HepG2 (cell line): ENCODE measurements around the gene SLC26A5. TPM values are rescaled to one million over a fixed set of nuclear protein-coding genes. Genes with fewer than 3 reads are reported as not detected.

Experiments
- CEBPB ChIP-seq: IDR thresholded peaks from 2 replicates; pipeline ENCODE4 v1.6.1; 2011; ENCODE audit warnings: low read depth, low read length, improper control_type of control experiment, borderline replicate concordance
- CERS6 ChIP-seq: sonication (generic); formaldehyde crosslinking; IDR thresholded peaks from 2 replicates; pipeline ENCODE4 v1.5.0; 2020; ENCODE audit warnings: missing genetic modification reagents
- CHCHD3 ChIP-seq: sonication (generic); formaldehyde crosslinking; IDR thresholded peaks from 2 replicates; pipeline ENCODE4 v1.8.0; 2022; ENCODE audit warnings: mild to moderate bottlenecking, missing genetic modification reagents, moderate library complexity
- EZH2 ChIP-seq: conservative IDR thresholded peaks from 2 replicates; pipeline ENCODE4 v1.6.1; 2012; ENCODE audit warnings: mild to moderate bottlenecking, low read depth, low read length, moderate library complexity
- FOXA1 ChIP-seq, 2 experiments: fragments of 450-650 bp in 1 of 2; sonication (generic) in 1 of 2; formaldehyde crosslinking in 1 of 2; IDR thresholded peaks; 2 replicates each; pipeline versions ENCODE4 v1.4.0 to v1.6.1; 2016 to 2020; ENCODE audit warnings: missing genetic modification reagents in 1 of 2
- HNF1A ChIP-seq, 2 experiments: sonication (generic) in 1 of 2; formaldehyde crosslinking in 1 of 2; IDR thresholded peaks; 2 replicates each; pipeline versions ENCODE4 v1.4.0 to v1.6.1; 2016 to 2020; ENCODE audit warnings: borderline replicate concordance in 1 of 2, low read depth in 1 of 2, mild to moderate bottlenecking in 1 of 2, missing genetic modification reagents in 1 of 2
- HNF4A ChIP-seq: sonication (generic); formaldehyde crosslinking; IDR thresholded peaks from 2 replicates; pipeline ENCODE4 v1.4.0; 2020; ENCODE audit warnings: missing genetic modification reagents
- NR2C2 ChIP-seq: sonication (generic); formaldehyde crosslinking; IDR thresholded peaks from 2 replicates; pipeline ENCODE4 v1.4.0; 2020; ENCODE audit warnings: missing genetic modification reagents, mild to moderate bottlenecking, moderate library complexity, borderline replicate concordance
- PAXIP1 ChIP-seq: sonication (generic); formaldehyde crosslinking; conservative IDR thresholded peaks from 2 replicates; pipeline ENCODE4 v1.4.0; 2020; ENCODE audit warnings: mild to moderate bottlenecking, missing genetic modification reagents, moderate library complexity
- POLR2AphosphoS2 ChIP-seq: IDR thresholded peaks from 2 replicates; pipeline ENCODE4 v1.6.1; 2011; ENCODE audit warnings: low read depth, low read length, improper control_type of control experiment
- PRDM10 ChIP-seq: sonication (generic); formaldehyde crosslinking; IDR thresholded peaks from 2 replicates; pipeline ENCODE4 v1.4.0; 2020; ENCODE audit warnings: low read depth, missing genetic modification reagents
- RXRB ChIP-seq: IDR thresholded peaks from 2 replicates; pipeline ENCODE4 v1.6.1; 2016; ENCODE audit warnings: borderline replicate concordance, missing genetic modification reagents, missing compliant biosample characterization
- ZNF124 ChIP-seq: sonication (generic); formaldehyde crosslinking; IDR thresholded peaks from 2 replicates; pipeline ENCODE4 v1.4.0; 2020; ENCODE audit warnings: missing genetic modification reagents
- ZNF331 ChIP-seq: sonication (generic); formaldehyde crosslinking; IDR thresholded peaks from 2 replicates; pipeline ENCODE4 v1.4.0; 2020; ENCODE audit warnings: missing genetic modification reagents
- ZNF761 ChIP-seq: sonication (generic); formaldehyde crosslinking; conservative IDR thresholded peaks from 2 replicates; pipeline ENCODE4 v1.4.0; 2020; ENCODE audit warnings: mild to moderate bottlenecking, missing genetic modification reagents
- ZNF781 ChIP-seq: sonication (generic); formaldehyde crosslinking; IDR thresholded peaks from 2 replicates; pipeline ENCODE4 v1.5.1; 2020; ENCODE audit warnings: borderline replicate concordance, mild to moderate bottlenecking, missing genetic modification reagents; ENCODE audit errors: not compliant biosample characterization
- ZNF850 ChIP-seq: sonication (generic); formaldehyde crosslinking; conservative IDR thresholded peaks from 2 replicates; pipeline ENCODE4 v1.9.0; 2021; ENCODE audit warnings: mild to moderate bottlenecking, missing genetic modification reagents
- polyA plus RNA-seq, 8 experiments: library from polyadenylated mRNA; depleted of rRNA in 3 of 8; stranded (reverse) in 7 of 8; unstranded in 1 of 8; fragments of >200 nt; fragmentation: Illumina TruSeq in 4 of 8; extraction: Trizol in 4 of 8; gene quantifications; 2 replicates each; pipeline versions ENCODE4 v1.2.1 to v1.2.3, GENCODE V29; 2011 to 2016; ENCODE audit warnings: low read depth in 4 of 8, missing spikeins in 1 of 8, mixed read lengths in 1 of 8; ENCODE audit not compliant: insufficient read depth in 1 of 8
- total RNA-seq, 5 experiments: library from RNA; depleted of rRNA; stranded (reverse); fragments of >200 nt; fragmentation: Illumina TruSeq; extraction: Trizol; gene quantifications; 2 replicates each; pipeline ENCODE4 v1.2.3, GENCODE V29; 2016; ENCODE audit warnings: low read depth in 1 of 5

Gene SLC26A5
- total and polyA plus RNA-seq, 2 of the 13 experiments (the other 11 are each of a cell fraction or from before 2014, with no cell fraction given), result 0.08 to 0.11 TPM

- TF ChIP-seq CEBPB, result no peak
- TF ChIP-seq CERS6 (CRISPR knock-in tag), result no peak
- TF ChIP-seq ZNF124, result no peak
- TF ChIP-seq EZH2, result no peak
- no peak for TF ChIP-seq ZNF850 (CRISPR knock-in tag)
- TF ChIP-seq HNF1A (IDR thresholded peaks at IDR 0.05; ENCODE audit: low read depth), result no peak
- TF ChIP-seq HNF1A (CRISPR knock-in tag; IDR thresholded peaks at IDR 0.05; ENCODE audit: borderline replicate concordance), result no peak
- TF ChIP-seq FOXA1 (IDR thresholded peaks at IDR 0.05), result no peak
- TF ChIP-seq FOXA1 (CRISPR knock-in tag; IDR thresholded peaks at IDR 0.05), result peak; percentile 65
- TF ChIP-seq POLR2AphosphoS2, result no peak
- no peak for TF ChIP-seq RXRB
- TF ChIP-seq ZNF331 (CRISPR knock-in tag), result peak; percentile 41; the same call in 1 of the 2 replicates
- no peak for TF ChIP-seq NR2C2
- peak; percentile 73 for TF ChIP-seq HNF4A (CRISPR knock-in tag)
- no peak for TF ChIP-seq CHCHD3 (CRISPR knock-in tag)
- TF ChIP-seq PRDM10 (CRISPR knock-in tag), result no peak
- no peak for TF ChIP-seq ZNF761 (CRISPR knock-in tag)
- peak; percentile 69 for TF ChIP-seq ZNF781 (CRISPR knock-in tag)
- TF ChIP-seq PAXIP1 (CRISPR knock-in tag), result peak; percentile 65
Observed at GRCh38 chr7:103462358-103462757, 16.4 kb upstream of the SLC26A5 start (continued).
